Raji (cell line): Measurements from ENCODE around the gene FTSJ1.

Experiments used
- POLR2A ChIP-seq: IDR thresholded peaks from 2 replicates; pipeline ENCODE4 v1.6.1; 2011; ENCODE audit warnings: low read depth, low read length, control low read depth; ENCODE audit not compliant: insufficient read depth

Gene FTSJ1

DNA sequence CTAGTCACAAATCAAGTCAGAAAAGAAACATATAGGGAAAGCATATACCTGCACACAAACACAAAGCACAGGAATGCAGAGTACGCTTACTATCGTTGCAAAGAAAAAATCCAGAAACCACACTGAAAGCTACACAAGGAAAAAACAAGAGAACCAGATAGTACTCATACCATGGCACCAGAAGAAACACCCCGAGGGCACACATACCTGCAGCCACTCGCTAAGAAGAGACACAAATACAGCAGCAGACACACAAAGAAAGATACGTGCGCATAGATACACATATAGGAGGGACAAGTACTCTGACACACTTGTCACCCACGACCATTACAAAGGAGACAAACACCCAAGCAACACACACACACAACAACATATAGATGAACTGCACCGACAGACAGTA is 4.5 kb upstream of the FTSJ1 start:
- no peak for TF ChIP-seq POLR2A

DNA sequence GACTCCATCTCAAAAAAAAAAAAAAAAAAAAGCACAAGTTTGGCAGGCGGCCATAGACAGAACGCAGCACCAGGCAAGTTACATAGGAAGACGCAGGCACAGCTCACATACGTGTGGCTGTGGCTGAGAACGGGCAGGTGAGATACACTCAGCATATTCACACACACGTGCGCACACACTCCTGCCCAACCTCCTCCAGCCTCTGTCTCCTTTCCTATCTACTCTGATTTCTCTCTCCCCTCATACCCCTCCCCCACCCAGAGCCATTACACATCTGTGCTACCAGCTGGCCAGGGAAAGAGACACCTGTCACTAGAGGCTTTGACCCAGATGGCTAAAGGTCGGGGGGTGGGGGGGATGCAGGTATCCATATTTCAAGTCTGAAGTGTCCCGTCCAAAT is 3.8 kb upstream of the FTSJ1 start:
- no peak for TF ChIP-seq POLR2A

DNA sequence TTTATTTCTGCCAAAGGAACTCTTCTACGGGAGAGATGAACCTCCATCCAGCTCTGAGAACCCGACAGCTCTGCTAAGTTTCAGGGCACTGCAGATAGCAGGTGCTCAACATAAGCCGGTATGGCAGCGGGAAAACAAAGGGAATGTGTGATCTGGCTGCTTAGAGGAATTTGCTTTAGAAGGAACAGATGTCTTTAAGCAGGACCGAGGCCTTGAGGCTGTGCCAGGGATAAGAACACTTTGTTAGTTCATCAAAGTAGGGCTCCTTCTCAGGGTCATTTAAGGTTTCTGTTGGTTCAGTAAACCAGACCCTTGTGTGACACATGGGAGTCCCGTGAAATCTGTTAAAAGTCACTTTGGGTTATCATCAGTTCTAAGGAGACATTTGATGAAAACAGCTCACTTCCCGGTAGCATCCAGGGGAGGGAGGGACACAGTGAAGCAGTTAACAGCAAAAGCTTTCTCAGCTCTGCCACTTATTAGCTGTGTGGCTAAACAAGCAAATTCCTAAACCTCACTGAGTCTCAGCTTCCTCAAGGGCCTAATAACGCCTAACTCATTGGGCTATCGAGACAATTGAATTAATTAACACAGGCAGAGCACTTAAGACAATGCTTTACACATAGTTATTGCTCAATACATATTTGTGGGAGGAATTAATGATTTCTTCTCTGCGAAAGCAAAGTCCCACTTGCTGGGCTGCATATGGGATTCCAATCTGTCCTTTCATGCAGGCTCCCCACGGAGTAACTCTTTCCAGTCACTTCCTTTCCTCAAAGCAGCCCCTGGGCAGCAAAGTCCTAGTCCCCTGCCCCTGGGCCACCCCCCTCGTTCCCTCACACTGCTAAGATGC is 2.9 kb upstream of the FTSJ1 start:
- TF ChIP-seq POLR2A: no peak

DNA sequence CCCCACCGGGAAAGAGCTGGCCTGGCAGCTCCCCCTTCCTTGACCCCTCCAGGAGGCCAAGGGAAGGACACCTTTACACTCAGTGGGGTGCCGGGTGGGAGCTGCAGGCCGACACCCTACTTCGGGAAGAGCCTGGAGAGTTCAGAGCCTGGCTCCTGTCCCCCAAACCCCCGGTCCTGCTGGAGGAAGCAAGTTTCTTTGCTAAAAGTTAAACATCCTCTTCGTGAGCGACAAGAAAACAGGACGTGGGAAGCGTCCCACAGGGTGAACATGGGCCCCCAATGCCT is 2.4 kb upstream of the FTSJ1 start:
- no peak for TF ChIP-seq POLR2A

DNA sequence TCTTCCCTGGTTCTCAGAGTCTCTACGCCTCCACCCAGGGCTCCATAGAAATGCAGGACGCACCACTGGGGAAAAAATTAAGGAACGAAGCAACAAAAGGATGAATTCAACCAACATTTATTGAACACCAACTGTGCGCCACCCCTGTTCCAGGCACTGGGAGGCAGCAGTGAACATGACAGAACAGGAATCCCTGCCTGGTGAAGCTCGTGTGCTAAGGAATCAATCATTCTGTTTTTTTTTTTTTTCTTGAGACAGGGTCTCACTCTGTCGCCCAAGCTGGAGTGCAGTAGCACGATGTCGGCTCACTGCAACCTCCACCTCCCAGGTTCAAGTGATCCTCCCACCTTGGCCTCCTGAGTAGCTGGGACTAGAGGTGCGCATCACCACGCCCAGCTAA is 1.9 kb upstream of the FTSJ1 start:
- TF ChIP-seq POLR2A: no peak

DNA sequence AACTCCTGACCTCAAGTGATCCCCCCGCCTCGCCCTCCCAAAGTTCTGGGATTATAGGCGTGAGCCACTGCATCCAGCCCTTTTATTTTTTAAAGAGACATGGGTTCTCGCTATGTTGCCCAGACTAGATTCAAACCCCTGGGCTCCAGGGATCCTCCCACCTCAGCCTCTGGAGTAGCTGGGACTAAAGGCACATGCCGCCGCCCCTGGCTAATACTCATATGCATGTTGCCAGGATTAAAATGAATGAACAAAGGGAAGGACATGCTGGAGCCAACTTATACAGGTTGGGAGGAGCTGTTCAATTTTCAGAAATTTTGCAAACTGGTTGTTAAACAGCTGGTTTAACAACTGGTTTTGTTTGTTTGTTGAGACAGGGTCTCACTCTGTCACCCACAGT is 1.4 kb upstream of the FTSJ1 start:
- TF ChIP-seq POLR2A: no peak

DNA sequence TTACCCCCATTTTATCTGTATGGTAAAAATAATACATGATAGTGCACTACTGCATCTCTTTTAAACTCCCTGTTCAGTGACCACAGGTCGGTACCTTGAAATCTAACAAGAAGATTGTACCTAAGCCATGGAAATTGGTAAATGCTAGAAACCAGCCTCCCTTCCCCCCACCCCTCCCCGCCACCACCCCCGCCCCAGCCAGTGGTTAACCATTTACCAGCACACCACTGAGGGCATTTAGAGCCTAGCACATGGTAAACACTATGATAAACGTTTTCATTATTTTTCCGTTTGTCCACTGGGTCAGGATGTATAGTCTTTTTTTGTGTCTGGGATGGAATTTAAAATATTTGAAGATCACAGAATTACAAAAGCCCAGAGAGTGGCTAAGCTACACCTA is 703 bp upstream of the FTSJ1 start:
- TF ChIP-seq POLR2A: no peak

DNA sequence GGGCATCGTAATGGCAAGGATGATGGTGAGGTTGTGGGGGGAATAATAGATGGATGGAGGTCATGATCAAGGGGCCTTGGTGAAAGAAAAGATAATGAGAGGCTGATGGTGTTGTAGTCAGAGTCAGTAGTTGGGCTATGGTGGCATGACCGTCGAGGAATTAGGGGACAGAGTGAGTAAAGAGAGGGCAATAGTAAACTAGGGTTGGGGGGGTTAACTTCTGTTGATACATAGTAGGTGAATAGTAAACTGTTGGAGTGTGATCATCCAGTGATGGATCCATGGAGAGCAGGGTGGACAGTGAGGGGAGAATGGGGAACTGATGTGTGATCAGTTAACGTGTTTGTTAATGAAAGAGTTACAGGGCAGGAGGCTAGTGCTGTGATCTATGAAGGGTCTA is 920 bp downstream of the FTSJ1 start:
- no peak for TF ChIP-seq POLR2A

DNA sequence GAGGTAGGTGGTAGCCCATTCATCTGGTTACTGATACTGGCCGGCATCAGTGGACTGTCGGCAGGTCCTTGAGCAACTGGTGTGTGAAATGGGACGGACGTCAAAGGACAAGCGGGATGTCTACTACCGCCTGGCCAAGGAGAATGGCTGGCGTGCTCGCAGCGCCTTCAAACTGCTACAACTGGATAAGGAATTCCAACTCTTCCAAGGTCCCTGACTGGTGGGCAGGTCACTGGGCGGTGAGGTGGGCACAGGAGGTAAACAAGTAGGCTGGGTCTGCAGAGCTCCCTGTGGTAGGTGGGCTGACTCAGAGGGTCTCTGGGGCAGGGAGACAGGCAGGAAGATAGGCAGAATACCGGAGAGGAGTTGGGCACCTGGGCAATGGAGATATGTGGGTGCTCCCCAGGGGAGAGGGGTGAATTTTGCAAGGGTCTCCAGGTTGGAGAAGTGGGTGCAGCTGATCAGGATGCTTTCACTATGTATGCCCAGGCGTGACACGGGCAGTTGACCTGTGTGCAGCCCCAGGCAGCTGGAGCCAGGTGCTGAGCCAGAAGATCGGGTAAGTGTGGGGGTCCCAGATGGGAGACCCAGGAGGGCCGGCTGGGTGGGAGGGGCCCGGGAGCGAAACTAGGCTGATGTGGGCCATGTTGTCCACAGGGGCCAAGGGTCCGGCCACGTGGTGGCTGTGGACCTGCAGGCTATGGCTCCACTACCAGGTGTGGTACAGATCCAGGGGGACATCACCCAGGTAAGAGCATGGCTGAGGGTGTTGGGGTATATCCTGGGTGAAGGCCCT is 2.2 kb downstream of the FTSJ1 start:
- TF ChIP-seq POLR2A: no peak

DNA sequence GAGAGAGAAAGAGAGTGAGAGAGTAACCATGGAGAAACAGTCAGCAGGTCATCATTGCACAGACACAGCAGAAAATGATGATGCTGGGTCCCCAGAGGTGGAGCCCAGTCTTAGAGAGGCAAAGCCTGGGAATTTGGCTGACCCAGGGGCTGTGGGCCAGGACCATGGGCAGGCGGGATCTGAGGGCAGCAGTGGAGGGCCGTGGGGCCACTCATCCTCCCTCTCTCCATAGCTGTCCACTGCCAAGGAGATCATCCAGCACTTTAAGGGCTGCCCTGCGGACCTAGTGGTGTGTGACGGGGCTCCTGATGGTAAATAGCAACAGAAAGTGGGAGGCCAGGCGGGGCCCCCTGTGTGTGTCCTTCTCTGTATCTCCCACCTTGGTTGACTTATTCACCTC is 2.8 kb downstream of the FTSJ1 start:
- no peak for TF ChIP-seq POLR2A

DNA sequence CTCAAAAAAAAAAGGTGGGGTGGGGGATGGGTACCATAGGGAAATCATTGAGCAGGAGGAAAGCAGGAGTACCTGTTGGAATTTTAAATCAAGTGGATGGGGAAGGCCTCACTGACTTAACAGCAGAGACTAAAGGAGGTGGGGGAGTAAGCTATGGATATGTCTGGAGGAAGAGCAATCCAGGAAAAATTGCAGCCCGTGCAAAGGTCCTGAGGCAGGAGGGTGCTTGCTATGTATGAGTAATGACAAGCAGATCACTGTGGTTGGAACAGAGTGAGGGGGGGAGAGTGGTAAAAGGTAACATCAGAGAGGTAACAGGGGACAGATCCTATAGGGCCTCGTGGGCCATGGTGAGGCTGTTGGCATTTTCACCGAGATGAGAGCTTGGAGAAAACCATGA is 4.1 kb downstream of the FTSJ1 start:
- TF ChIP-seq POLR2A: no peak

DNA sequence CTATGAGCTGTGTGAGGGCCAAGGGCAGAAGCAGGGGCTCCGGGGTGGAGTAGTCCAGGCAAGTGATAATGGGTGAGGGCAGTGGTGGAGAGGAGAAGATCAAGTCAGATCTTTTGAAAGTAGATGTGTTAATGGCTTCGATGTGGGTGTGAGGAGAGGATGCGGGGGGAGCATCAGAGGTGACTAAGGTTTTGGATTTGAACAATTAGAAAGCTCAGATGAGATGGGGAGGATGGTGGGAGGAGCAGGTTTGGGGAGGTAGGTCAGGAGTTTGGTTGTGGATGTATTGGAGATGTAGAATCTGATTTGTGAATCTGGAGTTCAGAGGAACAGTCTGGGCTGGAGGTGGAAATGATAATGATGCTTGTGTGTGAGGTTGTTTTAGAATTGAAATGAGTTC is 4.6 kb downstream of the FTSJ1 start:
- no peak for TF ChIP-seq POLR2A

DNA sequence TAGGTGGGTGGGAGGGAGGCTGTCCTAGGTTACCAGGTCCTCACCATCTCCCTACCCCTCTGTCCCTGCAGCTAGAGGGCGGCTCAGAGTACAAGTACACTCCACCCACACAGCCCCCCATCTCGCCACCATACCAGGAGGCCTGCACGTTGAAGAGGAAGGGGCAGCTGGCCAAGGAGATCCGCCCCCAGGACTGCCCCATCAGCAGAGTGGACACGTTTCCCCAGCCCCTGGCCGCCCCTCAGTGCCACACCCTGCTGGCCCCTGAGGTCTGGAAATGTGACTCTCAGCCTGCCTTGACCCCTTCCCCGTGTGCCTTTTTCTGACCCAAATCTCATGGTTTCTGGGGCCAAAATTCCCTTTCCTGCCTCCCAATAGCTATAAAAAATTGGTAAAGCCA is 6.5 kb downstream of the FTSJ1 start:
- TF ChIP-seq POLR2A: no peak

DNA sequence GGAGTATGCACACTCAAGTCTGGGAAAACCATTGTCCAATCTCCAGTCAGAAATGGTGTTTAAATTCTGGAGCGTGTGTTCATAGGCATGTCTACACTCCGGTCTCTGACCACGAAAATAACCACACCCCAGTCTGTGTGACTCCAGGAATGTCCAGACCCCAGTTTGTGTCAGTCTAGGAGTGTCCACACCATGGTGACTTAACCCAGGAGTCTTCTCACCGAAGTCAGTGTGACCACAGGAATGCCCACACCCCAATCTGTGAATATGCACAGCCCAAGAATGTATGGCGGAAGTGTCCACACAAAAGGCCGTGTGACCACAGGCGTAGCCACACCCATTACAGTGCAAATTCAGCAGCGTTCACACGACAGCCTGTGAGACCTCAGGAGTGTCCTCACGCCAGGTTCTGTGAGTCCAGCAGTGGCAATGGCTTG is 11.4 kb downstream of the FTSJ1 start:
- no peak for TF ChIP-seq POLR2A

DNA sequence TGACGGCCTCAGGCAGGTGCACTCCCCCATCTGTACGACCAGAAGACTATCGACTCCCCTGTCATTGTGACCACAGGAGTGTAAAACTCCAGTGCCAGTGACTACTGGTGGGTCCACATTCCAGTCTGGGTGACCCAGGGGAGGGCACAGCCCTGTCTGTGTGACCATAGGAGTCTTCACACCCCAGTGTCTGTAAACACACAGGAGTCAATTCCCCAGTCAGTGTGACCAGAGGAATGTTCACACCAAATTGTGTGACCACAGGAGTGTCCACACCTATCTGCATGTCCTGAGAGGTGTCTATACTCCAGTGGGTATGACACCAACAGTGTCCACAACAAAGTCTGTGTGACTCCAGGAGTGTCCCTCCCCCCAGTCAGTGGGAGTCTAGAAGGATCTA is 12.0 kb downstream of the FTSJ1 start:
- TF ChIP-seq POLR2A: no peak

DNA sequence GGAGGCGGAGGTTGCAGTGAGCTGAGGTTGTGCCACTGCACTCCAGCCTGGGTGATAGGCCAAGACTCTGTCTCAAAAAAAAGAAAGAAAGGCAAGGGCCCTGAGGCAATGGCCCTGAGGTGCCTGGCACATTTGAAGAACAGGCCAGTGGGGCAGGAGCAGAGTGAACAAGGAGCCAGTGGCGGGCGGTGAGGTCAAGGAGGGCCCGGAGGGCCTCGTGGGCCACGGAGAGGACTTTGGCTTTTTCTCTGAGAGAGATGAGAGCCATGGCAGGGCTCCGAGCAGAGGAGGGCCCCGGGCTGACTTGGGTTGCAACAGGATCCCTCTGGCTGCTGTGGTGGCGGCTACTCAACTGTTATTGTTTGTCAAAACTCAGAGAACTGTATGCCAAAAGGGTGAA is 13.3 kb downstream of the FTSJ1 start:
- TF ChIP-seq POLR2A: no peak
